ENCODE results near the gene BCAS1. TPM values are rescaled to one million over a fixed set of nuclear protein-coding genes. Genes with fewer than 3 reads are reported as not detected.

BCAS1 gene
- total and polyA plus RNA-seq, 2 donors from 2014 or later = 1.1 to 4.8 TPM

DNA sequence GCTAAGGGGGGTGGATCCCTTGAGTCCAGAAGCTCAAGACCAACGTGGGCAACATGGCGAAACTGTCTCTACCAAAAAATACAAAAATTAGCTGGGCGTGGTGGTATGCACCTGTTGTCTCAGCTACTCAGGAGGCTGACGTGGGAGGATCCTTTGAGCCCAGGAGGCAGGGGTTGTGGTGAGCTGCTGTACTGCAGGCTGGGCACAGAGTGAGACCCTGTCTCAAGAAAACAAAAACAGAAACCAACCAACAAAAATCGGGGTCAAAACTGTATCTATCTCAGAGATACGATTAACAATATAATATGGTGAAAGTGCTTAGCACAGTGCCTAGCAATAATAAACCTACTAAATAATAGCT is 20.7 kb upstream of the BCAS1 start:
- Histone ChIP-seq H3K27ac (ENCODE audit: low read depth in 2 of 2, low read length in 2 of 2) (no peak overlapping the region), H3K9me3 (ENCODE audit: control insufficient read depth in 2 of 3, insufficient read depth in 1 of 3, low read length in 3 of 3) (no peaks in the 10 kb centered on the region), H3K27me3 (ENCODE audit: control insufficient read depth, insufficient read depth, low read length) (no peaks in the 10 kb centered on the region), H3K4me3 (ENCODE audit: low read length in 3 of 3) (no peak overlapping the region), H3K9ac (ENCODE audit: low read length in 3 of 3) (no peak overlapping the region), H3K4me1 (ENCODE audit: control insufficient read depth in 2 of 3, insufficient read depth in 2 of 3, low read depth in 1 of 3, low read length in 3 of 3) (no peaks in the 10 kb centered on the region), H3K36me3 (ENCODE audit: control insufficient read depth in 2 of 3, insufficient read depth in 3 of 3, low read length in 3 of 3) (no peaks in the 10 kb centered on the region)
- DNase-seq (no peak), FAIRE-seq (no peak)
- intact Hi-C loops (cut with DNase I) = no loop called here
- TF ChIP-seq, protein P1, sequence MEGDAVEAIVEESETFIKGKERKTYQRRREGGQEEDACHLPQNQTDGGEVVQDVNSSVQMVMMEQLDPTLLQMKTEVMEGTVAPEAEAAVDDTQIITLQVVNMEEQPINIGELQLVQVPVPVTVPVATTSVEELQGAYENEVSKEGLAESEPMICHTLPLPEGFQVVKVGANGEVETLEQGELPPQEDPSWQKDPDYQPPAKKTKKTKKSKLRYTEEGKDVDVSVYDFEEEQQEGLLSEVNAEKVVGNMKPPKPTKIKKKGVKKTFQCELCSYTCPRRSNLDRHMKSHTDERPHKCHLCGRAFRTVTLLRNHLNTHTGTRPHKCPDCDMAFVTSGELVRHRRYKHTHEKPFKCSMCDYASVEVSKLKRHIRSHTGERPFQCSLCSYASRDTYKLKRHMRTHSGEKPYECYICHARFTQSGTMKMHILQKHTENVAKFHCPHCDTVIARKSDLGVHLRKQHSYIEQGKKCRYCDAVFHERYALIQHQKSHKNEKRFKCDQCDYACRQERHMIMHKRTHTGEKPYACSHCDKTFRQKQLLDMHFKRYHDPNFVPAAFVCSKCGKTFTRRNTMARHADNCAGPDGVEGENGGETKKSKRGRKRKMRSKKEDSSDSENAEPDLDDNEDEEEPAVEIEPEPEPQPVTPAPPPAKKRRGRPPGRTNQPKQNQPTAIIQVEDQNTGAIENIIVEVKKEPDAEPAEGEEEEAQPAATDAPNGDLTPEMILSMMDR (IDR thresholded peaks at IDR 0.05; ENCODE audit: borderline replicate concordance, extremely low read depth, insufficient read depth) = no peak

DNA sequence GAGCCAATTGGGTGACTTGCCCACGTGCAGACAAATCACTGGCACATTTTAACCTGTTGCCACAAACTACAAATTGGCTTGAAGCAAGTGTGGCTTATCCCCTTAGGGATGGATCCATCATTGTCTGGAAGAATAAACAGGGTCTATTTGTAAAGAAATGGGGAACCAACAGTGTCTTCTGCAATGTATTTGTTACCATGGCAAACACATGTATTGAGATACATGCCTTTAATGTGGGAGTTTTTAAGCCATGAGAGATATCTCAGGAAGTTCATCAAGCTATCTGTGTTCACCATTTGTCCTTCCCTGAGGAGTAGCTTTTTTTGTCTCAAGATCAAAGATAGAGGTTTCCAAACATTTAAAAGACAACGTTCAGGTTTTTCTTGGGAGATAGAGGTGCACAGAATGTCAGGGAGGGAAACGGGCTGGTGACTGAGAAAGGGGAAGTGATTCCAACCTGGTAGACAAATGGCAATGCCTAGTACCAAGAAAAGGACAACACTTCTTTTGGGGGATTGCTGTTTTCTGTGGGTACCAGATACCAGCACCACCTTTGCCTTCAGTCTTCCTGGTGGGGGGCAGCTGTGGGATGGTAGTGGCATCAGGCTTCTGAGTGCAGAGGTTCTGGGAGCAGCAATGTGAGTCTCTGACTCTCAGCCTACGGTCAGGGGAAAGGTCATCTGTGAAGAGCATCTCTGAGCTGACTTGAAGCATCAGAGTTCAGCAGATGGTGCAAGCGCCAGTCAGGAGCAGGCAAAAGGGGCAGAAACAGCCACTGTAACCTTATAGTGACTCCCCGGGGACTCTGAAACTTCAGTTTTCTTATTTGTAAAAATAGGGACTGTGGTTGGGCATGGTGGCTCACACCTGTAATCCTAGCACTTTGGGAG is 20.1 kb upstream of the BCAS1 start:
- DNase-seq (no peak), FAIRE-seq (no peak)
- Histone ChIP-seq H3K27me3 (ENCODE audit: control insufficient read depth, insufficient read depth, low read length) (no peaks in the 10 kb centered on the region), H3K36me3 (ENCODE audit: control insufficient read depth in 2 of 3, insufficient read depth in 3 of 3, low read length in 3 of 3) (no peaks in the 10 kb centered on the region), H3K9ac (ENCODE audit: low read length in 3 of 3) (no peak overlapping the region), H3K4me3 (ENCODE audit: low read length in 3 of 3) (no peak overlapping the region), H3K4me1 (ENCODE audit: control insufficient read depth in 2 of 3, insufficient read depth in 2 of 3, low read depth in 1 of 3, low read length in 3 of 3) (no peaks in the 10 kb centered on the region), H3K27ac (ENCODE audit: low read depth in 2 of 2, low read length in 2 of 2) (no peak overlapping the region), H3K9me3 (ENCODE audit: control insufficient read depth in 2 of 3, insufficient read depth in 1 of 3, low read length in 3 of 3) (no peaks in the 10 kb centered on the region)
- intact Hi-C loops (cut with DNase I) = no loop called here
- TF ChIP-seq, protein P1 (IDR thresholded peaks at IDR 0.05; ENCODE audit: borderline replicate concordance, extremely low read depth, insufficient read depth) = no peak

DNA sequence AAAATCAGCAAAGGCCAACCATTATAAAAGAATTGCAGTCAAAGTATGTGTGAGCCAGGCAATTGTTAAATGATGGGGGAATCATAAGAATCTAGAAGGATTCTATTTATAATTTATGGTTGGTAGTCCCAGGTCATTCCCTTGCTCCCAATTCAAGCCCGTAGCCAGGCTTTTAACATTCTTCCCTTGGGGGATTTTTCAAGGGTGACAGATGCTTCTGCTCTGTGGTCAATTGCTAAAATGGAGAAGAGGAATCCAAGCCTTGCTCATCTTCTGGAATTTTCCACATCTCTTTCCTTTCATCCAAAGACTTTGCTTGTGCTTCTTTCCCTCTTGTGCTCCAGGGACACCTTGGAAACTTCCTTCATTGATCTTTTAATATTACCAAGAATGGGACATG is 18.0 kb upstream of the BCAS1 start:
- no peaks in the 10 kb centered on the region for H3K36me3 ChIP-seq (ENCODE audit: control insufficient read depth in 2 of 3, insufficient read depth in 3 of 3, low read length in 3 of 3)
- no peaks in the 10 kb centered on the region for H3K27me3 ChIP-seq (ENCODE audit: control insufficient read depth, insufficient read depth, low read length)
- no peak overlapping the region for H3K4me3 ChIP-seq (ENCODE audit: low read length in 3 of 3)
- DNase-seq (no peak), FAIRE-seq (no peak)
- H3K9me3 ChIP-seq (ENCODE audit: control insufficient read depth in 2 of 3, insufficient read depth in 1 of 3, low read length in 3 of 3) = no peaks in the 10 kb centered on the region
- no peak overlapping the region for H3K9ac ChIP-seq (ENCODE audit: low read length in 3 of 3)
- TF ChIP-seq, protein P1 (IDR thresholded peaks at IDR 0.05; ENCODE audit: borderline replicate concordance, extremely low read depth, insufficient read depth) = no peak
- intact Hi-C loops (cut with DNase I) = no loop called here
- H3K4me1 ChIP-seq (ENCODE audit: control insufficient read depth in 2 of 3, insufficient read depth in 2 of 3, low read depth in 1 of 3, low read length in 3 of 3) = no peaks in the 10 kb centered on the region
- no peak overlapping the region for H3K27ac ChIP-seq (ENCODE audit: low read depth in 2 of 2, low read length in 2 of 2)
